ENCODE results near the gene LRRC8B.
"Not testable (repeated sequence)": the region's sequence is repeated elsewhere in the genome, so short reads cannot be mapped to it uniquely, and the experiment has no call there.

GRCh38 chr1:89510061-89510460 lies 14.6 kb upstream of the LRRC8B start:
- not testable (repeated sequence) for TF ChIP-seq CTCF (IDR thresholded peaks at IDR 0.05; ENCODE audit: insufficient read depth, low read depth, low read length); EZH2 (IDR thresholded peaks at IDR 0.05; ENCODE audit: insufficient read depth, low read length)

Measured in astrocyte (in vitro differentiated cells and primary cell).